Activated CD4-positive, alpha-beta memory T cell treated with anti-CD3 and anti-CD28 coated beads for 36 hours (primary cell): ENCODE measurements around the gene KIAA0319L. TPM values are rescaled to one million over a fixed set of nuclear protein-coding genes. Genes with fewer than 3 reads are reported as not detected.

Source experiments
- CTCF ChIA-PET: fragments of 350-600 bp; sonication (Branson Sonifier 250); formaldehyde crosslinking; loops from one replicate; lab custom pipeline; 2021; ENCODE audit warnings: antibody characterized with exemption, inconsistent platforms; lab: Charles Lee
- POLR2A ChIA-PET: fragments of 350-600 bp; sonication (Branson Sonifier 250); formaldehyde crosslinking; loops from one replicate; lab custom pipeline; 2021; ENCODE audit warnings: antibody characterized with exemption; lab: Charles Lee
- DNase-seq: peaks from one replicate; pipeline ENCODE4 v3.0.0-alpha.2; 2020
- H3K27ac Mint-ChIP-seq: one replicate; pipeline ENCODE4 v1.8.0; 2021; ENCODE audit warnings: mixed read lengths
- H3K27me3 Mint-ChIP-seq: one replicate; pipeline ENCODE4 v1.8.0; 2021; ENCODE audit warnings: mixed read lengths
- H3K36me3 Mint-ChIP-seq: one replicate; pipeline ENCODE4 v1.8.0; 2021; ENCODE audit warnings: mixed read lengths
- H3K4me1 Mint-ChIP-seq: one replicate; pipeline ENCODE4 v1.8.0; 2021; ENCODE audit warnings: low read depth, mixed read lengths
- H3K4me3 Mint-ChIP-seq: one replicate; pipeline ENCODE4 v1.8.0; 2021; ENCODE audit warnings: mild to moderate bottlenecking, mixed read lengths
- H3K9me3 Mint-ChIP-seq: one replicate; pipeline ENCODE4 v1.8.0; 2021; ENCODE audit warnings: mixed read lengths
- intact Hi-C: fragments of 100-400 bp; cut with micrococcal nuclease; formaldehyde crosslinking; loops from one replicate; pipeline ENCODE4 v1.15.1; 2023
- total RNA-seq, 2 experiments: library from RNA; stranded (reverse); gene quantifications; one replicate each; pipeline ENCODE4 v1.2.3, GENCODE V29; 2021

The KIAA0319L gene
- total RNA-seq, 2 experiments from 2014 or later, result 28.3 to 30.9 TPM

DNA sequence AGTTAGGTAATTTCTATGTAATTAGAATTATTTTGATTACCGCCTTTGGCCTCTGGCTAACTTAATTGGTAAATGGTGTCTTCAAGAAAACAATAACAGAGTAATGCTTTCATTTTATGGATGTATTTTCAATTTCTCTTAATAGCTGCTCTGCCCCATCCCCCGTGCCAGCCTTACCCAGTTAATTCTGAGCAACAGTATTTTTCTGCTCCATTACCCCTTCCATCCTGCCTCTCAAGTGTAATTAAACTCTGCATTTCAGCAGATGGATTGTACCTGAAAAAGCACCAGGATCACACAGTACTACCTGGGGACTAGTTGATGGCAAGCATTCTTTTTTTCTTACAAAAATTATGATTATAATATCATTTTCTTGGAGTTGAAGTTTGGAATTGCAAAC, 104.2 kb downstream of the KIAA0319L start:
- no peak overlapping the region for H3K4me3 Mint-ChIP-seq
- intact Hi-C loops, result loop anchor here (5.0 to 10.0 kb wide), 3 partner anchors 192 to 264 kb away; partner anchors contain the start of genes C1orf216, PSMB2 and SFPQ
- DNase-seq, result no peak
- no peaks in the 10 kb centered on the region for H3K9me3 Mint-ChIP-seq
- no peaks in the 10 kb centered on the region for H3K27me3 Mint-ChIP-seq
- POLR2A ChIA-PET, result interaction anchor here (1.0 to 3.4 kb wide), 4 partner anchors 84 to 103 kb away, joined by 3 to 21 read pairs (median 4); partner anchors contain the start of genes KIAA0319L and NCDN
- H3K4me1 Mint-ChIP-seq, result peaks cover 49% of the 10 kb centered on the region
- CTCF ChIA-PET, result interaction anchor here (0.8 to 9.1 kb wide), 15 partner anchors 10 to 274 kb away, joined by 3 to 245 read pairs (median 23); partner anchors contain the start of genes KIAA0319L and NCDN
- H3K36me3 Mint-ChIP-seq, result peaks cover 10% of the 10 kb centered on the region
- H3K27ac Mint-ChIP-seq, result no peak overlapping the region

GRCh38 chr1:35452106-35452774, 105.0 kb downstream of the KIAA0319L start:
- intact Hi-C loops, result loop anchor here (5.0 to 10.0 kb wide), 3 partner anchors 193 to 265 kb away; partner anchors contain the start of genes C1orf216, PSMB2 and SFPQ
- peaks cover 13% of the 10 kb centered on the region for H3K36me3 Mint-ChIP-seq
- CTCF ChIA-PET, result interaction anchor here (0.6 to 9.1 kb wide), 33 partner anchors 10 to 715 kb away, joined by 3 to 245 read pairs (median 10); partner anchors contain the start of genes CLSPN, KIAA0319L and NCDN
- no peaks in the 10 kb centered on the region for H3K27me3 Mint-ChIP-seq
- no peaks in the 10 kb centered on the region for H3K9me3 Mint-ChIP-seq
- H3K27ac Mint-ChIP-seq, result no peak overlapping the region
- no peak for DNase-seq
- H3K4me3 Mint-ChIP-seq, result no peak overlapping the region
- peaks cover 50% of the 10 kb centered on the region for H3K4me1 Mint-ChIP-seq
- POLR2A ChIA-PET, result interaction anchor here (1.0 to 3.4 kb wide), 4 partner anchors 87 to 109 kb away, joined by 3 to 21 read pairs (median 4); partner anchors contain the start of genes KIAA0319L and NCDN

DNA sequence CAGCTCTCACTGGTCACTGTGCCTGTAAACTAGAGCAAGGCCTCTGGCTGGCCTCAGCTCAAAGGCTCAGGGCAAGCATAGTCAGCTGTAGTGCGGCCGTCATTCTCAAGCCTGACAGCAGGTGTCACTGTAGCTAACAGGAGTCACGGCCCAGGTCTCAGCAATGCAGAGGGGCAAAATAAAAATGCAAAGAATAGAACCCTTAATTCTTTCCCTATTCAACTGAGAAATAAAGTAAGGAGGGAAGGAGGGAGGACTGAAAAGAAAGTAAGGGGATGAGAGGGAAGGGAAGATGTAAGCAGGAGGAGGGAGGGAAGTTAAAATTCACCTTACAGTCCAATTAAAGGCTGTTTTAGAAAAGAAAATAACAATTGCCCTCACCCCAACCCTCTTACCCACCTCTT, 106.1 kb downstream of the KIAA0319L start:
- H3K36me3 Mint-ChIP-seq, result peaks cover 13% of the 10 kb centered on the region
- ChIA-PET POLR2A (interaction anchor here (1.0 to 3.4 kb wide), 4 partner anchors 20 to 318 kb away, joined by 3 to 21 read pairs (median 4); partner anchors contain the start of genes CLSPN, KIAA0319L and NCDN), CTCF (interaction anchor here (0.6 to 9.1 kb wide), 48 partner anchors 9 to 598 kb away, joined by 3 to 245 read pairs (median 8); partner anchors contain the start of genes CLSPN, KIAA0319L, NCDN and TFAP2E)
- H3K4me3 Mint-ChIP-seq, result no peak overlapping the region
- H3K27ac Mint-ChIP-seq, result no peak overlapping the region
- peak; percentile 85 for DNase-seq
- peaks cover 50% of the 10 kb centered on the region for H3K4me1 Mint-ChIP-seq
- no peaks in the 10 kb centered on the region for H3K27me3 Mint-ChIP-seq
- no peaks in the 10 kb centered on the region for H3K9me3 Mint-ChIP-seq
- intact Hi-C loops, result loop anchor here (1.0 to 10.0 kb wide), 5 partner anchors 94 to 266 kb away; partner anchors contain the start of genes C1orf216, PSMB2 and SFPQ

GRCh38 chr1:35449334-35450008, 107.7 kb downstream of the KIAA0319L start:
- H3K36me3 Mint-ChIP-seq, result peaks cover 13% of the 10 kb centered on the region
- no peak overlapping the region for H3K27ac Mint-ChIP-seq
- intact Hi-C loops, result loop anchor here (5.0 to 10.0 kb wide), 3 partner anchors 195 to 268 kb away; partner anchors contain the start of genes C1orf216, PSMB2 and SFPQ
- ChIA-PET CTCF (interaction anchor here (0.8 to 9.1 kb wide), 17 partner anchors 7 to 307 kb away, joined by 3 to 245 read pairs (median 27); partner anchors contain the start of genes KIAA0319L and NCDN), POLR2A (interaction anchor here (3.4 kb wide), 1 partner anchor 107 kb away, joined by 21 read pairs; the partner anchor contains the start of genes KIAA0319L and NCDN)
- H3K27me3 Mint-ChIP-seq, result no peaks in the 10 kb centered on the region
- no peak overlapping the region for H3K4me3 Mint-ChIP-seq
- no peak for DNase-seq
- peaks cover 37% of the 10 kb centered on the region for H3K4me1 Mint-ChIP-seq
- H3K9me3 Mint-ChIP-seq, result no peaks in the 10 kb centered on the region

GRCh38 chr1:35448344-35448801, 108.8 kb downstream of the KIAA0319L start:
- H3K9me3 Mint-ChIP-seq, result no peaks in the 10 kb centered on the region
- no peaks in the 10 kb centered on the region for H3K27me3 Mint-ChIP-seq
- peaks cover 15% of the 10 kb centered on the region for H3K36me3 Mint-ChIP-seq
- CTCF ChIA-PET, result interaction anchor here (0.8 to 9.1 kb wide), 6 partner anchors 12 to 177 kb away, joined by 3 to 245 read pairs (median 48); partner anchors contain the start of genes KIAA0319L and NCDN
- no peak overlapping the region for H3K4me3 Mint-ChIP-seq
- intact Hi-C loops, result no loop called here
- DNase-seq, result no peak
- POLR2A ChIA-PET, result no interaction called here
- no peak overlapping the region for H3K27ac Mint-ChIP-seq
- peaks cover 32% of the 10 kb centered on the region for H3K4me1 Mint-ChIP-seq

- H3K27me3 Mint-ChIP-seq, result no peaks in the 10 kb centered on the region
- no peak overlapping the region for H3K4me3 Mint-ChIP-seq
- intact Hi-C loops, result no loop called here
- no peak for DNase-seq
- H3K9me3 Mint-ChIP-seq, result no peaks in the 10 kb centered on the region
- CTCF ChIA-PET, result interaction anchor here (9.1 kb wide), 1 partner anchor 119 kb away, joined by 245 read pairs; no protein-coding TSS in a partner anchor
- H3K36me3 Mint-ChIP-seq, result peaks cover 19% of the 10 kb centered on the region
- POLR2A ChIA-PET, result no interaction called here
- no peak overlapping the region for H3K27ac Mint-ChIP-seq
- peaks cover 30% of the 10 kb centered on the region for H3K4me1 Mint-ChIP-seq
Measured at GRCh38 chr1:35447278-35447677, 109.9 kb downstream of the KIAA0319L start.

GRCh38 chr1:35444519-35444774, 112.8 kb downstream of the KIAA0319L start:
- POLR2A ChIA-PET, result interaction anchor here (1.0 kb wide), 1 partner anchor 62 kb away, joined by 3 read pairs; no protein-coding TSS in a partner anchor
- intact Hi-C loops, result no loop called here

DNA sequence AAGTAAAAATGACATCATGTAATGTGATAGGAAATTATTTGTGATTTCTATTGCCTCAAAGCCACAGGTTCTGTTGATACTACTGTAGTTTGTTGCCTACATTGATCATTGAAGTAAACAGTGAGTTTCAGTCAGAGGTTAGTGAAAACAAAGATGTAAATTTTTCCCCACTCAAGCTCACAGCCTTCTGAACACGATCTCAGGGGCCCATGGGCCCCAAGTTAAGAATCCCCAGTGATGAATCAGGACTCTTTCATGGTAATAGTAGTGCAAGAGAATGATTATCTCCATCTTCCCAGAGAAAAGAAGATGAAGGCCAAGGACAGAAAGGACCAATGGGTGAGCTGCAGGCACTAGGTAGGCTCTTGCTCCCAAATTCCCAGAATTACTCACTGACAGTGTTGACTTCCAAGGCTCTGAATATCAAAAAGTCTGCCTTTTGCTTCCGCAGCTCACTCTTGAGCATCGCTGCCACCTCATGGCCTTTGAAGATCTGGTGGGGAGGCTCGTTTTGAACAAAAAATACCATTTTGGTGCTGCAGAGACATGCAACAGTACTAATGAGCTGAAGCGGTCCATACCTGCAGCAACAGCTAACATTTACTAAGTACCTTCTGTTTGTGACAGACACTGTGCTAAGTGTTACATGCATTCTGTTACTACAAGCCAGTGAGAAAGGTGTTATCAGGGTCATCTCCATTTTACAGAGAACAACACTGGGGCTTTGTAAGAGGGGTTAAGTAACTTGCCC, 113.3 kb downstream of the KIAA0319L start:
- Mint-ChIP-seq H3K4me3 (no peak overlapping the region), H3K9me3 (no peaks in the 10 kb centered on the region), H3K27me3 (no peaks in the 10 kb centered on the region), H3K36me3 (peaks cover 22% of the 10 kb centered on the region), H3K27ac (peak overlapping the region; percentile 2), H3K4me1 (peaks cover 16% of the 10 kb centered on the region)
- intact Hi-C loops, result no loop called here
- CTCF ChIA-PET, result interaction anchor here (0.7 to 7.4 kb wide), 7 partner anchors 9 to 124 kb away, joined by 3 to 58 read pairs (median 4); no protein-coding TSS in a partner anchor
- POLR2A ChIA-PET, result interaction anchor here (1.0 kb wide), 3 partner anchors 10 to 584 kb away, joined by 3 to 4 read pairs (median 3); partner anchors contain the start of gene SMIM12
- DNase-seq, result no peak

More at GRCh38 chr1:35444519-35444774, 112.8 kb downstream of the KIAA0319L start:
- CTCF ChIA-PET, result interaction anchor here (1.3 to 7.4 kb wide), 3 partner anchors 8 to 124 kb away, joined by 4 to 58 read pairs (median 10); no protein-coding TSS in a partner anchor
- H3K36me3 Mint-ChIP-seq, result peaks cover 20% of the 10 kb centered on the region
- DNase-seq, result no peak
- peaks cover 16% of the 10 kb centered on the region for H3K4me1 Mint-ChIP-seq
- H3K27ac Mint-ChIP-seq, result peak overlapping the region; percentile 2
- H3K27me3 Mint-ChIP-seq, result no peaks in the 10 kb centered on the region
- no peaks in the 10 kb centered on the region for H3K9me3 Mint-ChIP-seq
- H3K4me3 Mint-ChIP-seq, result no peak overlapping the region

GRCh38 chr1:35442734-35443133, 114.5 kb downstream of the KIAA0319L start:
- intact Hi-C loops, result no loop called here
- CTCF ChIA-PET, result interaction anchor here (1.0 to 7.4 kb wide), 3 partner anchors 10 to 122 kb away, joined by 3 to 58 read pairs (median 4); no protein-coding TSS in a partner anchor

GRCh38 chr1:35441926-35442579, 115.2 kb downstream of the KIAA0319L start:
- ChIA-PET CTCF (interaction anchor here (1.0 to 7.4 kb wide), 3 partner anchors 11 to 123 kb away, joined by 3 to 58 read pairs (median 4); no protein-coding TSS in a partner anchor), POLR2A (interaction anchor here (1.1 kb wide), 1 partner anchor 96 kb away, joined by 4 read pairs; no protein-coding TSS in a partner anchor)
- DNase-seq, result no peak
- intact Hi-C loops, result no loop called here
- Mint-ChIP-seq H3K36me3 (peaks cover 20% of the 10 kb centered on the region), H3K9me3 (no peaks in the 10 kb centered on the region), H3K27ac (no peak overlapping the region), H3K27me3 (no peaks in the 10 kb centered on the region), H3K4me1 (peaks cover 14% of the 10 kb centered on the region), H3K4me3 (no peak overlapping the region)

More at GRCh38 chr1:35442734-35443133, 114.5 kb downstream of the KIAA0319L start:
- H3K27me3 Mint-ChIP-seq, result no peaks in the 10 kb centered on the region
- POLR2A ChIA-PET, result interaction anchor here (1.0 to 1.1 kb wide), 2 partner anchors 11 to 95 kb away, joined by 3 to 4 read pairs; no protein-coding TSS in a partner anchor
- peaks cover 20% of the 10 kb centered on the region for H3K36me3 Mint-ChIP-seq
- H3K9me3 Mint-ChIP-seq, result no peaks in the 10 kb centered on the region
- H3K4me3 Mint-ChIP-seq, result no peak overlapping the region
- H3K27ac Mint-ChIP-seq, result peak overlapping the region; percentile 28
- peak; percentile 66 for DNase-seq
- peaks cover 16% of the 10 kb centered on the region for H3K4me1 Mint-ChIP-seq
